Measurements from ENCODE around the gene KCNN3.

DNA sequence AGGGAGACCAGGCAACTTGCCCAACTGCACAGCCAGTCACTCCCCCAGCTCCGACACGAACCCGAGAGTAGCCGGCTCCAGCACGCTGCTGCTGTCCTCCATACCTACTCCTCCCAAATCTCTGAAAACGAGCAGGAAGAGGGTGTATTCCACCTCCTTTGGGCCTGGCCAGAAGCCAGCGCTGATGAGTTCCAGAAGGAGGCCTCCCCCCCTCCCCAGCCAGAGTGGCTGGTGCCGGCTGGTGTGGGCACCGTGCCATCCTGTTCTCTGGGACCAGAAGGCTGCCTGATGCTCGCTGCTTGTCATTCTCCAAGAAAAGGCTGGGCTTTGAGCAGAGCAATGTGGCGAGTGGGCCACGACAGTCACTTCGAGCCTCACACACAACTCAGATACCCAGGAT is 22.2 kb downstream of the KCNN3 start:
- TF ChIP-seq, protein P1, sequence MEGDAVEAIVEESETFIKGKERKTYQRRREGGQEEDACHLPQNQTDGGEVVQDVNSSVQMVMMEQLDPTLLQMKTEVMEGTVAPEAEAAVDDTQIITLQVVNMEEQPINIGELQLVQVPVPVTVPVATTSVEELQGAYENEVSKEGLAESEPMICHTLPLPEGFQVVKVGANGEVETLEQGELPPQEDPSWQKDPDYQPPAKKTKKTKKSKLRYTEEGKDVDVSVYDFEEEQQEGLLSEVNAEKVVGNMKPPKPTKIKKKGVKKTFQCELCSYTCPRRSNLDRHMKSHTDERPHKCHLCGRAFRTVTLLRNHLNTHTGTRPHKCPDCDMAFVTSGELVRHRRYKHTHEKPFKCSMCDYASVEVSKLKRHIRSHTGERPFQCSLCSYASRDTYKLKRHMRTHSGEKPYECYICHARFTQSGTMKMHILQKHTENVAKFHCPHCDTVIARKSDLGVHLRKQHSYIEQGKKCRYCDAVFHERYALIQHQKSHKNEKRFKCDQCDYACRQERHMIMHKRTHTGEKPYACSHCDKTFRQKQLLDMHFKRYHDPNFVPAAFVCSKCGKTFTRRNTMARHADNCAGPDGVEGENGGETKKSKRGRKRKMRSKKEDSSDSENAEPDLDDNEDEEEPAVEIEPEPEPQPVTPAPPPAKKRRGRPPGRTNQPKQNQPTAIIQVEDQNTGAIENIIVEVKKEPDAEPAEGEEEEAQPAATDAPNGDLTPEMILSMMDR (IDR thresholded peaks at IDR 0.05) = no peak
- TF ChIP-seq EZH2phosphoT487 (IDR thresholded peaks at IDR 0.05) = no peak
